NCI-H82 treated with DMSO at 0.1 percent for 48 hours (cell line): ENCODE results near the gene ITPR3.

ENCODE experiments used
- DNase-seq: peaks from one replicate; lab custom pipeline; 2025; ENCODE audit not compliant: unreplicated experiment; lab: John Stamatoyannopoulos, UW

The ITPR3 gene

DNA sequence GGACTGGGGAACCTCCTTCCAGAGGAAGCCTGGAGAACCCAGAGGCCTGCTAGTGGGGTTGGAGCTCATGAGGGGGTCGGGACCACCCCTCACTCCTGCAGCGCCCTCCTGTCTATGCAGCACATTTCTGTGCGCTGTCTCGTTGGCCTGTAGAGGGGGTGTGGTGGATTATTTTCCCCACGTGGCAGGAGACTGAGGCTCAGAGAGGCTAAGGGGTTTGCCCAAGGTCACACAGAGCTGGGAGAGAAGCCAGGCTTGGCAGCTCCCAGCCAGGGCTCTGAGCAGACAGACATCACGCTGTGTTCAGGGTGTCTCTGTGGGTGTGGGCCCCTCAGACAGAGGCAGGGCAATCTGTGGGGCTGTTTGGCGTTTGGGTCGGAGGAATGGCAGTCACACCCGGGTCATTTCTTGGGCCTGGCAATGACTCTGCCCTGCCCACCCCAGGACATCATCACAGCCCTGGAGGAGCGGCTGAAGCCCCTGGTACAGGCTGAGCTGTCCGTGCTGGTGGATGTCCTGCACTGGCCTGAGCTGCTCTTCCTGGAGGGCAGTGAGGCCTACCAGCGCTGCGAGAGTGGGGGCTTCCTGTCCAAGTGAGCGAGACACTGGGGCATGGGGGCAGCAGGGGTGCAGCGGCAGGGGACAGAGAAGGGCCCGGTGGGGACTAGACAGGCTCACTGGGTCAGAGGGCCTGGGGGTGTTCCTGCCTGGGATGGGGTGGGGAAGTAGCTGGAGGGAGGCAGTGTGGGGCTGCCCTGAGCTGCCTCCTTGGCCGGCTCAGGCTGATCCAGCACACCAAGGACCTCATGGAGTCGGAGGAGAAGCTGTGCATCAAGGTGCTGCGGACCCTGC, 62.7 kb downstream of the ITPR3 start:
- DNase-seq, result no peak

DNA sequence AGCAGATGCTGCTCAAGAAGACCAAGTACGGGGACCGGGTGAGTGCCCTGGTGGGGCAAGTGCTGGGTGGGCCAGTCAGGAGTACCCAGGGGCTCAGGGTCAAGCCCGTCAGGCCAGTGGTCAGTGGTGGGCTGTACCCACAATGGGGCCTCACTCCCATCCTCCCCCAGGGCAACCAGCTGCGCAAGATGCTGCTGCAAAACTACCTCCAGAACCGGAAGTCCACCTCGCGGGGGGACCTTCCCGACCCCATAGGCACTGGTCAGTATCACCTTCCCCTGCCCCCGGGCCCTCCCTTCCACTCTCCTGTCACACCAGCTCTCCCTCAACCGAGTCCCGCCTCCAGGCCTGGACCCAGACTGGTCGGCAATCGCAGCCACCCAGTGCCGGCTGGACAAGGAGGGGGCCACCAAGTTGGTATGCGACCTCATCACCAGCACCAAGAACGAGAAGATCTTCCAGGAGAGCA, 63.3 kb downstream of the ITPR3 start:
- no peak for DNase-seq

DNA sequence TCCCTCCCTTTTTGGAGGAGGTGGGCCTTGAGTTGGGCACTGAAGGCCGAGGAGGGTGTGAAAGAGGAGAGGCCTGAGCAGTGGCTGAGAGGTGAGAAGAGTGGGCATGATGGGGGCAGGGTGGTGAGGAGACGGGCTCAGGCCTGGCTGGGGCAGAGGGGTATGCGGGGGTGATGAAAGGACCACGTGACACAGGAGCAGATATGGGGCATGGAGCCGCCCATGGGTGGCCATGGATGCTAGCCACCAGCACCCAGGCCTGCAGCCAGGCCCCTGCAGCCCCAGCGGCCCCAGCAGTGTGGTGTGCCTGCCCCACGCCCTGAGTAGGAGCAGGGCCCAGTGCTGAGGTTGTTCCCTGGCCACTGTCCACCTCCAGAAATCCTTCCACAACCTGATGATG, 63.9 kb downstream of the ITPR3 start:
- DNase-seq, result no peak

DNA sequence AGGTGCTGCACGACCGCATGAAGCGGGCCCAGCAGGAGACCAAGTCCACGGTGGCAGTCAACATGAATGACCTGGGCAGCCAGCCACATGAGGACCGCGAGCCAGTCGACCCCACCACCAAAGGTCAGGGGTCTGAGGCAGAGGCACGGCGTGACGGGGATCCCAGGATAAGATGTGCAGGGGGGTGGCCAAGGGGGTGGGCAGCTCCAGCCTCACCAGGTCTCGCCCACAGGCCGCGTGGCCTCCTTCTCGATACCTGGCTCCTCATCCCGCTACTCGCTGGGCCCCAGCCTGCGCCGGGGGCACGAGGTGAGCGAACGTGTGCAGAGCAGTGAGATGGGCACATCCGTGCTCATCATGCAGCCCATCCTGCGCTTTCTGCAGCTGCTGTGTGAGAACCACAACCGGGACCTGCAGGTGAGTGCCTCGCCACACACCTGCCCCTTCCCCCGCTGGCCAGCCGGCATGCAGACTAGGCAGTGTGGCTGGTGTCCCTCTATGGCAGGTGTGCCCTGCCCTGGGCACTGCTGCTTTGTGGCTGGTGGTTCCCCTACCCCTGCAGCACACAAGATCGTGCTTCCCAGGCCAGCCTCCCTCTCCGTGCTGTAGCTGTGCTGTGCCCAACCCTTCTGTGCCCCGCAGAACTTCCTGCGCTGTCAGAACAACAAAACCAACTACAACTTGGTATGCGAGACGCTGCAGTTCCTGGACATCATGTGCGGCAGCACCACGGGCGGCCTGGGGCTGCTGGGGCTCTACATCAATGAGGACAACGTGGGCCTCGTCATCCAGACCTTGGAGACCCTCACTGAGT, 64.5 kb downstream of the ITPR3 start:
- DNase-seq, result no peak

DNA sequence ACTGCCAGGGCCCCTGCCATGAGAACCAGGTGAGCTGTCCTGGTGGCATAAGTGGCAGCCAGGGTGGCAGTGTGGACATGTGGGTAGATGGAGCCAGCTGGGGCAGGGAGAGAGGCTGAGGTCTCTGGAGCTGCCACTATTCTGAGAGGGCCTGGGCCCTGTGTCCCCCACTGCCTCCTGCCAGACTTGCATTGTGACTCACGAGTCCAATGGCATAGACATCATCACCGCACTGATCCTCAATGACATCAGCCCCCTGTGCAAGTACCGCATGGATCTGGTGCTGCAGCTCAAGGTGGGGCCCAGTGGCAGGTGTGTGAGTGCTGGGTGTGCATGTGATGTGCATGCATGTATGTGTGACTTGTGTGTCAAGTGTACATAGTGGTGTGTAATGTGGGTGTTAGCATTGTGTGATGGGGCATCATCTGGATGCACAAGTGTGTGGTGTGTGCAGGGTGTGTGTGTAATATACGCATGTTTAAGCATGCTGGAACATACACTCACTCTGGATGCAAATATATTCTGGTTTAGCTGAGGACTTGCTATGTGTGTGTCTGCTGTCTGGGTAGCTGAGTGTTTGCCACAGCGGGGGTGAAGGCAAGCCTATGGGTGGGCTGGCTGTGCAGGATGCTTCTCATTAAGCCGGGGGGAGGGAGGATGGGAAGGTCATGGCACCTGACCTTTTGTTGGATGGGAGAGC, 65.3 kb downstream of the ITPR3 start:
- DNase-seq, result no peak

DNA sequence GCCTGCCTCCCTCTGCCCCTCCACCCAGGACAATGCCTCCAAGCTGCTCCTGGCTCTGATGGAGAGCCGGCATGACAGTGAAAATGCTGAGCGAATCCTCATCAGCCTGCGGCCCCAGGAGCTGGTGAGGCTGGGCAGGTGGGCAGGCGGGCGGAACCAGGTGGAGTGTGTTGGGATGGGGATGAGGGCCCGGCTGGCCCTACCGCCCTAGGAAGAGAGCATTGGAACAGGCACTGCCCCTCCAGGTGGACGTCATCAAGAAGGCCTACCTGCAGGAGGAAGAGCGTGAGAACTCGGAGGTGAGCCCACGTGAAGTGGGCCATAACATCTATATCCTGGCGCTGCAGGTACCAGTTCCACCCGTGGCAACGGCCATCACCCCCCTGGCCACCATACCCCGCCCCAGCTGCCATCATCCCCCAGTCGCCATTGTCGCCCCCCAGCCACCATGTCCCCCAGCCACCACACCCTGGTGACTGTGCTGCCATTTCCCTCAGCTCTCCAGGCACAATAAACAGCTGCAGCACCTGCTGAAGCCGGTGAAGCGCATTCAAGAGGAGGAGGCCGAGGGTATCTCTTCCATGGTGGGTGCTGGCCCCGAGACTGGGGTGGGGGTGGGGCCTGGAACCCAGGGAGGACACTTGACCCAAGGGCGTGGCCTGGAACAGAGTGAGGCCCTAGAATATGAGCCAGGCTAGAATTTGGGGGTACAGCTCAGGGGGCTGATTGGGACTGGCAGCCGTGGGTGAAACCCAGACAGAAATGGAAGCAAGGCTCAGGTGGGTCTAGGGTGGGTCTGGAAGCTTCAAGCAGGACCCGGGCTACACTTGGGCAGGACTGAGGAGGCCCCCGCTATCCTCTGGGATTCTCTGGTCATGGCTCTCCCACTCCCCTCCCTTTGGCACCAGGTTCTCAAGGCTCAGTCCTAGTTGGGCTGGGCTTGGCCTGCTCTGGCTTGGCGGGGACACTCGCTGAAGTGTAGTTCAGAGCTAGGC, 66.2 kb downstream of the ITPR3 start:
- DNase-seq, result no peak

DNA sequence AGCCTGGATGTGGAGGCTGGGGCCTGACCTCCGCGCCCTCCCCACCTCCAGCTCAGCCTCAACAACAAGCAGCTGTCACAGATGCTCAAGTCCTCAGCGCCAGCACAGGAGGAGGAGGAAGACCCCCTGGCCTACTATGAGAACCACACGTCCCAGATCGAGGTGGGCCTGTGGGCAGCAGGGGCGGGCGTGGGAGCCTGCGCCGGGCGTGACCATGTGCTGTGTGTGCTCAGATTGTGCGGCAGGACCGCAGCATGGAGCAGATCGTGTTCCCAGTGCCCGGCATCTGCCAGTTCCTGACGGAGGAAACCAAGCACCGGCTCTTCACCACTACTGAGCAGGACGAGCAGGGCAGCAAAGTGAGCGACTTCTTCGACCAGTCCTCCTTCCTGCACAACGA, 66.9 kb downstream of the ITPR3 start:
- DNase-seq, result no peak

DNA sequence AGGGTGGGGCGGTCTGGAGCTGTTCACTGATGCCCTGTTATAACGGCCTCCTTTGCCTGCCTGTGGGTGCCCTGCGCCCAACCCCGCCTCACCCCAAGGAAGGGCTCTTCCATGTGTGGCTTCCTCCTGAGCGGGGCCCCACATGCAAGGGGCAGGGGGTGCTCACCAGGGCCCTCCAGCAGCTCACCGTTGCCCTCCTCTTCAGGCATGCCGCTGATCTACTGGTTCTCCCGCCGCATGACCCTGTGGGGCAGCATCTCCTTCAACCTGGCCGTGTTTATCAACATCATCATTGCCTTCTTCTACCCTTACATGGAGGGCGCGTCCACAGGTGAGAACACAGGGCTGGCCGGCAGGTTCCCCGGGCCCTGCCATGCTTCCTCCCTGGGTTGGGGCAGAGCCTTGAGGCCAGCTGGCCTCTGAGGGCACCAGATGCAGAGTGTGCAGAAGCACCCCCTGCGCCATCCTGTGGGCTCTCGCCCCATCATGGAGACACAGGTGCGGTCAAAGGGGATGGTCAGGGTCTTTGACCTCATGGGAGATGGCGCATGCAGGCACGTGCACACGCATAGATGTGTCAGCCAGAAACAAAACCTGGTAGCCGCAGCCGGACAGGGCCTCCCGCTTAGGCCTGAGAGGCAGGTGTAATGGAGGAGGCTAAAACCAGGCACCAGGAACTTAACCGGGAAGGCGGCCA, 67.5 kb downstream of the ITPR3 start:
- no peak for DNase-seq

DNA sequence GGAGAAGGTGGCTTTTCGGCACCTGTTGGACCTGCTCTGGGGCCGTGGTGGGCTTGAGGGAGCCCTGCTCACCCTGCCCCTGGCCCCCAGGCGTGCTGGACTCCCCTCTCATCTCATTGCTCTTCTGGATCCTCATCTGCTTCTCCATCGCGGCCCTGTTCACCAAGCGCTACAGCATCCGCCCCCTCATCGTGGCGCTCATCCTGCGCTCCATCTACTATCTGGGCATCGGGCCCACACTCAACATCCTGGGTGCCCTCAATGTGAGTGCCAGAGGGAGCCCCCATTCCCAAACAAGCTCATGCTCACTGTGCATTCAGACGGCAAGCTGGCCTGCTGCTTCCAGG, 68.0 kb downstream of the ITPR3 start:
- DNase-seq, result no peak

DNA sequence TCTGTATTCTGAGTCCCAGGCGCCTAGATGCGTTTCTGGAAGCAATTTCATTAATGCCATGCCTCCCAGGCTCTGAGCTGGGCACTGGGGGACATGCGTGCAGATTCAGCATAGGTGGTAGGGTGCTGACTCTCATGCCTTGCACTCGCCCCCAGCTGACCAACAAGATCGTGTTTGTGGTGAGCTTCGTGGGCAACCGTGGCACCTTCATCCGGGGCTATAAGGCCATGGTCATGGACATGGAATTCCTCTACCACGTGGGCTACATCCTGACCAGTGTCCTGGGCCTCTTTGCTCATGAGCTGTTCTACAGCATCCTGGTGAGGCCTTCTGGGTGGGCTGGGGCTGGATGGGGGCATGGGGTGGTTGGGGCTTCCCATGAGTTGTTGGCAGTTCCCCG, 68.8 kb downstream of the ITPR3 start:
- DNase-seq, result no peak

DNA sequence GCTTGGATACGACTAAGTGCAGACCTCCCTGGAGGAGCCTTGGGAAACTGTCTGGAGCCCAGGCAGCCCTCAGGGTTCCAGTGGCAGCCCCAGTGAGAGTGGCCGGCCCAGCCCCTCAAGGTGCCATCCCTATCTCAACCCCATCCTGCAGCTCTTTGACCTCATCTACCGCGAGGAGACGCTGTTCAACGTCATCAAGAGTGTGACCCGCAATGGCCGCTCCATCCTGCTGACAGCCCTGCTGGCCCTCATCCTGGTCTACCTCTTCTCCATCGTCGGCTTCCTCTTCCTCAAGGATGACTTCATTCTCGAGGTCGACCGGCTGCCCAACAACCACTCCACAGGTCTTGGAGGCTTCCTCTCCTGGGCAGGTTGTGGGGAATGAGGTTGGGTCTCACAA, 69.6 kb downstream of the ITPR3 start:
- no peak for DNase-seq

DNA sequence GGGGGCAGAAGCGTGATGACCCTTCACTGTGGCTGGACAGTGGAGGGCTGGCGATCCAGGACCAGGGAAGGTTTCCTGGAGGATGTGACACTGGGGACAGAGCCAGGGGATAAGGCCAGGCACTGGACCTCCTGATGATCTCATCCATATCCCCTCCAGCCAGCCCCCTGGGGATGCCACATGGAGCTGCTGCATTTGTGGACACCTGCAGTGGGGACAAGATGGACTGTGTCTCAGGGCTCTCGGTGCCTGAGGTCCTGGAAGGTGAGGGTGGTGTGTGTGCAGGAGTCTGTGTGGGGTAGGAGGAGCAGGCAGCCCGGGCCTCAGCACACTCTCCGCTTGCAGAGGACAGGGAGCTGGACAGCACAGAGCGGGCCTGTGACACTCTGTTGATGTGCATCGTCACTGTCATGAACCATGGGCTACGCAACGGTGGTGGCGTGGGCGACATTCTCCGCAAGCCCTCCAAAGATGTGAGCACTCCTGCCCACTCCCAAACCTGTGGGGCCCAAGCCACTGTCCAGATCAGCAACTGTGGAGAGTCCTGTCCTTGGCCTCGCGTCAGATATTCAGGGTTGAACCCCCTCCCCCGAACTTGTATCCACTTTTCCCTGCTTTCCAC, 70.4 kb downstream of the ITPR3 start:
- no peak for DNase-seq

DNA sequence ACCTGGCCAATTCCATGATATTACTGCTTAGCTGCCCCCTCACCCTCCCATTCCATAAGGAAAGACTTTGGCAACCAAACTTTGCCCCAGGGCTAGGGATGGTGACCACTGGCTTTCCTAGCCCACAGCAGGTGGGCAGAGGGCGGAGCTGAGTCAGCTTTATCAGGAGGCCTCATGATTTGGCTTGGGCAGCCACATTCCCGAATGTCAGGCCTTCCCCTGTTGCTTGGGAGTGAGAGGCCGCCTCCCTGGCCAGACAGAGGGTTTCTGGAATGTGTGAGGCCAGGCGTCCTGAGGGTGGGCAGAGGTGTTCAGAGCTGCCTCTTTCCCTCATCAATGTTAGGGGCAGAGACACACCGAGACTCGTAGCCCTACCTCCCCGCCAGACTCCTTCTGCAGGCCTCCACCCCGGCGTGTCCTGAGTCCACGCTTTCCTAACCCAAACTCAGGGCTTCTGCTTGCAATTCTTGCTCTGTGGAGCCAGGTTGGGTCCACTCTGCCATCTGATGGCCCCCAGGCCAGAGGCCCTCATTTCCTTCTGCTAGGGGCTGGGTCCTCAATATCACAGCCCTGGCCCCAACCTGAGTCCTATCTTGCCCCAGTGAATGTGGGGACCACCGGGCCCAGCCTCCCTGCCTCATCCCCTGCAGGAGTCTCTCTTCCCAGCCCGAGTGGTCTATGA, 71.1 kb downstream of the ITPR3 start:
- no peak for DNase-seq

DNA sequence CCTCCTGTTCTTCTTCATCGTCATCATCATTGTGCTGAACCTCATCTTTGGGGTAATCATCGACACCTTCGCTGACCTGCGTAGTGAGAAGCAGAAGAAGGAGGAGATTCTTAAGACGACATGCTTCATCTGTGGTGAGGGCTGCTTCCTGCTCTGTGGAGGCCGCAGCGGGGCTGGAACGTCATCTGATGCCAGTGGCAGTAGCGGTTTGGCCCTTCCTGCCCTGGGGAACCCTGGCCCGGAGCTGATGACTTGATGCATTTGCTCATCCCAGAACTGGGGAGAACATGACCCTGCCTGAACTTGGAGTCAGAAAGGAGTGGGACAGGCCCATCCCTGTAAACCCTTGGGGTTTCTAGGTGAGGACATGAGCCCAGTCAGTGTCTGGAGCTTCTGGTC, 71.6 kb downstream of the ITPR3 start:
- DNase-seq, result no peak

DNA sequence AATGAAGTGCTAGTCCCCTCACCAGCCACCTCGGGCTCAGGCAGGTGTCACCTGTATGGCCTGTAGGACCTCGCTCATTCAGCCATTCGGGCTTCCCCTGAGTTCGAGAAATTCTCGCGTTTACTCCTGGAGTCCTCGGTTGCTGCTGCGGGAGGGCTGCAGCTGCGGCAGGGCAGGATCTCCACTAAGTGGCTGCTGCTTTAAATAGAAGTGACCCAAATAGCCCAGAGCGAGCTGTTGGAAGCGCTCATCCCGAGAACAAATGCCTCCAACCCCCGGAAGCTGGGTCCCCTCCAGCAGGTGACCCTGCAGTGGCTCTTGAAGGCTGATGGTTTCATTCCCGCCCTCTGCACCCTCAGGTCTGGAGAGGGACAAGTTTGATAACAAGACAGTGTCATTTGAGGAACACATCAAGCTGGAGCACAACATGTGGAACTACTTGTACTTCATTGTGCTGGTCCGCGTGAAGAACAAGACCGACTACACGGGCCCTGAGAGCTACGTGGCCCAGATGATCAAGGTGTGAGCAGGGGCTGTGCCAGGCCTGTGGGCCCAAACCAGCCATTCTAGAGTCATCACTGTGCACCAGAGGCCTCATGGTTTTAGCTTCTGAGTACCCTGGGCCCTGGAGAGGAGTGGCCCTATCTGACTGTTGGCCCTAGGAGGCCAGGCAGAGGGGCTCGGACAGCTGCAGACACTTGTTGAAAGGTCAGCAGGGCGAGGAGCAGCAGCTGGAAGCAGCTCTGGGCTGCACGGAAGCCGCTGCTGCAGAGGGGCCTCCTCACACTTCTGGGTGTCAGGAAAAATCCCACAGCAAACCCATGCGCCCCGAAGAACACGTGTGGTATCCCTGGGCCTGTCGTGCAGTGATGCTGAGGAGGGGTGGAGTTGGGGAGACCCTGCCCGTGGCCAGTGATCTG, 72.3 kb downstream of the ITPR3 start:
- DNase-seq, result no peak

DNA sequence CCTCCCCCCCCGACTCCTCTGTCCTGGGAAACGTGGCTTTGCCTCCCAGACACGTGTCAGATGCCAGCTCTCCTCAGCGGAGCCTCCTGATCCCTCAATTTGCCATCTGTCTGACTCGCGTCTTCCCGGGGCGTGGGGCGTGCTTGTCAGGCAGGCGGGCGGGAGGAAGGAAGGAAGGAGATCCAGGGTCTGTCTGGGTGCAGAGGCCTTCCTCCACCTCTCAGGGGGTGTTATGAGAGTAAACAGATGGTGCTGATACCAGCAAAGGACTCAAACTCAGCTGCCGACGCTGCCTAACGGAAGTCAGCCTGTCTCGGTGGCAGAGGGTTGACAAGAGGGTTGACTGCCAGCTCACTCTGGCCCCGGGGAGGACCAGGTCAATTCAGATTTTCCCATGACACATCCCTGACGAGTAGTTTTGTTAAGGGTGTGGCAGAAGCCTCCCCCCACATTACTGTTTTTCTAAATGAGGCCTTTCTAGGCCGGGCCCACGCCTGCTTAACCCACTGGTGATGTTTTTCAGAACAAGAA, 73.3 kb downstream of the ITPR3 start:
- DNase-seq, result peak; percentile 93

DNA sequence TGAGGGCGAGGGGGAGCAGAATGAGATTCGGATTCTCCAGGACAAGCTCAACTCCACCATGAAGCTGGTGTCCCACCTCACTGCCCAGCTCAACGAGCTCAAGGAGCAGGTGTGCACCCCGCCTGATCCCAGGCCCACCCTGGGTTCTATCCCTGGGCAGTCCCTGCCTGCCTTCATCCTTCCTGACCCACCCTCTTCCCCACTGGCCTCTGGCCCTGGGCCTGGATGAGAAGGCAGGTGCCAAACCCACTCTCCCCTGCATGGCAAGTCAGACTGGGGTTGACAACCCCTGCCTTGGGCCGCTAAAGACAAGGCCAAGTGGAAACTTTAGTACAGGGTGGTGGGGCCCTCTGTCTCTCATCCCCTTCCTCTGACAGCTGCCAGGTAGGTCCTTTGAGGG, 73.9 kb downstream of the ITPR3 start:
- no peak for DNase-seq

DNA sequence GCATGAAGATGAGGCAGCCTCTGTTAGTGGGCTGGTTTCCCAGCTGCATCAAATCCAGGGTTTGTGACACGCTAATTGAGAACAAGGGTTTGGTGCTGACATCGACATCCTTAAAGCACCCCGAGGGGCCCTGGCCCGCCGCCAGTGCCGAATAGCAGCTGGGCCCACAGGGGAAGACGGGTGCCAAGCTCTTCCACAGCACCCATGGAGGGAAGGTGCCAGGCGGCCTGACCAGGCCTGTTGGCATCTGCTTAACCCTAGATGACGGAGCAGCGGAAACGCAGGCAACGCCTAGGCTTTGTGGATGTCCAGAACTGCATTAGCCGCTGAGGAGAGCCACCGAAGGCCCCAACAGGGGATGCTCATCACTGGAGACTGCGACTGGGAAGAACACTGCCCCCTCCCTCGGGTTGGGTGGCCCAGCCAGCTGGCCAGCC, 74.3 kb downstream of the ITPR3 start:
- DNase-seq, result no peak
